ENCODE measurements around the gene TIPARP. TPM values are rescaled to one million over a fixed set of nuclear protein-coding genes. Genes with fewer than 3 reads are reported as not detected.
"Not testable (repeated sequence)": the region's sequence is repeated elsewhere in the genome, so short reads cannot be mapped to it uniquely, and the experiment has no call there.

Gene TIPARP
- total and polyA plus RNA-seq, 2 donors, result 14.3 to 30.3 TPM

GRCh38 chr3:156711944-156712343 is 37.6 kb downstream of the TIPARP start:
- H3K36me3 ChIP-seq (ENCODE audit: control insufficient read depth in 2 of 2, insufficient read depth in 2 of 2, low read length in 1 of 2); H3K27ac ChIP-seq (ENCODE audit: low read depth in 1 of 2, low read length in 1 of 2); H3K9me3 ChIP-seq (ENCODE audit: control insufficient read depth in 2 of 2, insufficient read depth in 1 of 2, low read length in 1 of 2); DNase-seq (ENCODE audit: low read depth in 6 of 9, low spot score in 9 of 9); H3K4me3 ChIP-seq (ENCODE audit: low read length in 2 of 2); H3K4me1 ChIP-seq (ENCODE audit: control insufficient read depth in 2 of 2, insufficient read depth in 2 of 2, low read length in 2 of 2); H3K27me3 ChIP-seq (ENCODE audit: control insufficient read depth in 2 of 2, insufficient read depth in 1 of 2, low read length in 1 of 2): not testable (repeated sequence)
- 98% methylated on average over 4 of the region's 4 CpGs for WGBS

- Histone ChIP-seq H3K27ac (ENCODE audit: low read depth in 1 of 2, low read length in 1 of 2) (no peak overlapping the region), H3K9me3 (ENCODE audit: control insufficient read depth in 2 of 2, insufficient read depth in 1 of 2, low read length in 1 of 2) (no peaks in the 10 kb centered on the region), H3K36me3 (ENCODE audit: control insufficient read depth in 2 of 2, insufficient read depth in 2 of 2, low read length in 1 of 2) (peaks cover 0 to 3% of the 10 kb centered on the region in 2 donors), H3K4me1 (ENCODE audit: control insufficient read depth in 2 of 2, insufficient read depth in 2 of 2, low read length in 2 of 2) (no peaks in the 10 kb centered on the region), H3K4me3 (ENCODE audit: low read length in 2 of 2) (no peak overlapping the region), H3K27me3 (ENCODE audit: control insufficient read depth in 2 of 2, insufficient read depth in 1 of 2, low read length in 1 of 2) (no peaks in the 10 kb centered on the region)
- 91% methylated on average over 6 of the region's 6 CpGs for WGBS
- no peak for DNase-seq (ENCODE audit: low read depth in 6 of 9, low spot score in 9 of 9)
Measured at GRCh38 chr3:156716105-156716862, 41.9 kb downstream of the TIPARP start.

- H3K27ac ChIP-seq (ENCODE audit: low read depth in 1 of 2, low read length in 1 of 2), result no peak overlapping the region
- H3K9me3 ChIP-seq (ENCODE audit: control insufficient read depth in 2 of 2, insufficient read depth in 1 of 2, low read length in 1 of 2), result no peaks in the 10 kb centered on the region
- no peak for DNase-seq (ENCODE audit: low read depth in 6 of 9, low spot score in 9 of 9)
- H3K27me3 ChIP-seq (ENCODE audit: control insufficient read depth in 2 of 2, insufficient read depth in 1 of 2, low read length in 1 of 2), result no peaks in the 10 kb centered on the region
- no peaks in the 10 kb centered on the region for H3K4me1 ChIP-seq (ENCODE audit: control insufficient read depth in 2 of 2, insufficient read depth in 2 of 2, low read length in 2 of 2)
- 96% methylated on average over 3 of the region's 3 CpGs for WGBS
- peaks cover 0 to 3% of the 10 kb centered on the region in 2 donors for H3K36me3 ChIP-seq (ENCODE audit: control insufficient read depth in 2 of 2, insufficient read depth in 2 of 2, low read length in 1 of 2)
- H3K4me3 ChIP-seq (ENCODE audit: low read length in 2 of 2), result no peak overlapping the region
Measured at GRCh38 chr3:156718622-156719306, 44.4 kb downstream of the TIPARP start.

GRCh38 chr3:156720826-156721225 is 46.4 kb downstream of the TIPARP start:
- H3K27ac ChIP-seq (ENCODE audit: low read depth in 1 of 2, low read length in 1 of 2), result no peak overlapping the region
- H3K9me3 ChIP-seq (ENCODE audit: control insufficient read depth in 2 of 2, insufficient read depth in 1 of 2, low read length in 1 of 2), result no peaks in the 10 kb centered on the region
- H3K27me3 ChIP-seq (ENCODE audit: control insufficient read depth in 2 of 2, insufficient read depth in 1 of 2, low read length in 1 of 2), result no peaks in the 10 kb centered on the region
- H3K36me3 ChIP-seq (ENCODE audit: control insufficient read depth in 2 of 2, insufficient read depth in 2 of 2, low read length in 1 of 2), result no peaks in the 10 kb centered on the region
- no peak for DNase-seq (ENCODE audit: low read depth in 6 of 9, low spot score in 9 of 9)
- no peaks in the 10 kb centered on the region for H3K4me1 ChIP-seq (ENCODE audit: control insufficient read depth in 2 of 2, insufficient read depth in 2 of 2, low read length in 2 of 2)
- 72% methylated on average over 2 of the region's 2 CpGs for WGBS
- no peak overlapping the region for H3K4me3 ChIP-seq (ENCODE audit: low read length in 2 of 2)

GRCh38 chr3:156721687-156722618 is 47.6 kb downstream of the TIPARP start:
- no peaks in the 10 kb centered on the region for H3K9me3 ChIP-seq (ENCODE audit: control insufficient read depth in 2 of 2, insufficient read depth in 1 of 2, low read length in 1 of 2)
- no peak overlapping the region for H3K27ac ChIP-seq (ENCODE audit: low read depth in 1 of 2, low read length in 1 of 2)
- WGBS, result 98% methylated on average over 2 of the region's 2 CpGs

GRCh38 chr3:156723182-156723619 is 48.8 kb downstream of the TIPARP start:
- 96% methylated on average over 2 of the region's 2 CpGs for WGBS
- no peaks in the 10 kb centered on the region for H3K9me3 ChIP-seq (ENCODE audit: control insufficient read depth in 2 of 2, insufficient read depth in 1 of 2, low read length in 1 of 2)
- no peak for DNase-seq (ENCODE audit: low read depth in 6 of 9, low spot score in 9 of 9)
- no peaks in the 10 kb centered on the region for H3K36me3 ChIP-seq (ENCODE audit: control insufficient read depth in 2 of 2, insufficient read depth in 2 of 2, low read length in 1 of 2)
- no peaks in the 10 kb centered on the region for H3K27me3 ChIP-seq (ENCODE audit: control insufficient read depth in 2 of 2, insufficient read depth in 1 of 2, low read length in 1 of 2)
- H3K27ac ChIP-seq (ENCODE audit: low read depth in 1 of 2, low read length in 1 of 2), result no peak overlapping the region
- no peak overlapping the region for H3K4me3 ChIP-seq (ENCODE audit: low read length in 2 of 2)
- H3K4me1 ChIP-seq (ENCODE audit: control insufficient read depth in 2 of 2, insufficient read depth in 2 of 2, low read length in 2 of 2), result no peaks in the 10 kb centered on the region

More at GRCh38 chr3:156721687-156722618, 47.6 kb downstream of the TIPARP start:
- Histone ChIP-seq H3K4me1 (ENCODE audit: control insufficient read depth in 2 of 2, insufficient read depth in 2 of 2, low read length in 2 of 2) (no peaks in the 10 kb centered on the region), H3K36me3 (ENCODE audit: control insufficient read depth in 2 of 2, insufficient read depth in 2 of 2, low read length in 1 of 2) (no peaks in the 10 kb centered on the region), H3K27me3 (ENCODE audit: control insufficient read depth in 2 of 2, insufficient read depth in 1 of 2, low read length in 1 of 2) (no peaks in the 10 kb centered on the region), H3K4me3 (ENCODE audit: low read length in 2 of 2) (no peak overlapping the region)
- no peak for DNase-seq (ENCODE audit: low read depth in 6 of 9, low spot score in 9 of 9)

GRCh38 chr3:156725682-156726081 is 51.3 kb downstream of the TIPARP start:
- no peak for DNase-seq (ENCODE audit: low read depth in 6 of 9, low spot score in 9 of 9)
- Histone ChIP-seq H3K36me3 (ENCODE audit: control insufficient read depth in 2 of 2, insufficient read depth in 2 of 2, low read length in 1 of 2) (no peaks in the 10 kb centered on the region), H3K27ac (ENCODE audit: low read depth in 1 of 2, low read length in 1 of 2) (no peak overlapping the region), H3K4me3 (ENCODE audit: low read length in 2 of 2) (no peak overlapping the region), H3K4me1 (ENCODE audit: control insufficient read depth in 2 of 2, insufficient read depth in 2 of 2, low read length in 2 of 2) (no peaks in the 10 kb centered on the region), H3K27me3 (ENCODE audit: control insufficient read depth in 2 of 2, insufficient read depth in 1 of 2, low read length in 1 of 2) (no peaks in the 10 kb centered on the region), H3K9me3 (ENCODE audit: control insufficient read depth in 2 of 2, insufficient read depth in 1 of 2, low read length in 1 of 2) (no peaks in the 10 kb centered on the region)
- 62% methylated on average over 4 of the region's 4 CpGs for WGBS

- Histone ChIP-seq H3K4me3 (ENCODE audit: low read length in 2 of 2) (no peak overlapping the region), H3K36me3 (ENCODE audit: control insufficient read depth in 2 of 2, insufficient read depth in 2 of 2, low read length in 1 of 2) (no peaks in the 10 kb centered on the region), H3K9me3 (ENCODE audit: control insufficient read depth in 2 of 2, insufficient read depth in 1 of 2, low read length in 1 of 2) (no peaks in the 10 kb centered on the region), H3K4me1 (ENCODE audit: control insufficient read depth in 2 of 2, insufficient read depth in 2 of 2, low read length in 2 of 2) (no peaks in the 10 kb centered on the region), H3K27ac (ENCODE audit: low read depth in 1 of 2, low read length in 1 of 2) (no peak overlapping the region), H3K27me3 (ENCODE audit: control insufficient read depth in 2 of 2, insufficient read depth in 1 of 2, low read length in 1 of 2) (no peaks in the 10 kb centered on the region)
- WGBS, result 100% methylated on average over 1 of the region's 1 CpG
- no peak for DNase-seq (ENCODE audit: low read depth in 6 of 9, low spot score in 9 of 9)
Measured at GRCh38 chr3:156726456-156726855, 52.1 kb downstream of the TIPARP start.

Data from thymus (tissue), 11 donors.